Measurements from ENCODE around the gene IRF2BP1.
"Not testable (repeated sequence)": the region's sequence is repeated elsewhere in the genome, so short reads cannot be mapped to it uniquely, and the experiment has no call there.

IRF2BP1 gene

DNA sequence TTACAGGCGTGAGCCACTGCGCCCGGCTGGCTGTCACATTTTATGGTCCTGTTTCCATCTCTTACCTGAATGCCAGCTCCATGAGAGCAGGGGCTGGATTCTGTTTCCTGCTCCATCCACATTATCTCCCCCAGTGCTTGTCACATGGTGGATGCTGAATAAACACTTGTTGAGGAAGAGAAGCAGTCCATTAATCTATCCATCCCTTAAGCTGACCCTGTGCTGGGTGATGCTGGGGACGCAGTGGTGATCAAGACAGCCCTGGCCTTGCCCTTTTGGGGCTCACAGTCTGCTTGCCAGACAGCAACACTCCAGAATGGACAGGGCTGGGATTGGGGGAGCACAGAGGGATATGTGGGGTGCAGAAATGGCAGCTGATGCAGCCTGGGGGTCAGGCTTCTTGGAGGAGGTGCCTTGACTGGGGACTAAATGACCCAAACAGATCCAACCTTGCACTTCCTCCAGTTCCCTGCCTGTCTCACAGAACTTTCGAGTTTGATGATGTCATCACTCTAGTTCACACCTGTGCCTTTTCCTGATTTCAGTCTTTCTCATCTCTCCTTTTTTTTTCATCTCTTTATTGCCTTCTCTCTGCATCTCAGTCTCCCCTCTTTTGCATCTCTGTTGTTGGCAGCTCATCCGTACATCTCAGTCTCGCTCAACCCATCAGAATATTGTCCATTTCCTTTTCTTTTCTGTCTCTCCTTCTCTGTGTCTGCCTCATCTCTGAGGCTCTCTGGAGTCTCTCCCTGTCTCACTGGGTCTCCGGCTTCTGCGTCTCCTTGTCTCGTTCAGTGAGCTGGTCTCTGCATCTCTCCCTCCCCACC lies 4.6 kb downstream of the IRF2BP1 start:
- no peak for DNase-seq

DNA sequence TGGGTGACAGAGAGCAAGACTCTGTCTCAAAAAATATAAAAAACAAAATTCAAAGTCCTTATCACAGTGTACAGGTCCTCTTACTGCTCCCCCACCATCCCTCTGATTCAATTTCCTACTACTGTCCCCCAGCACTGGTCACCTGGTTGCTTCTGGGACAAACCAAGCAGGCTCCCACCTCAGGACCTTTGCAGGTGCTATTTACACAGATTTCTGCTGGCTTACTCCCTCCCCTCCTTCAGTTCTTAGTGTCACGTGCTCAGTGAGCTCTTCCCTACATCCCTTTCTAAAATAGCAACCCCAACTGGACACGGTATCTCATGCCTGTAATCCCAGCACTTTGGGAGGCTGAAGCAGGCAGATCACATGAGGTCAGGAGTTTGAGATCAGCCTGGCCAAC lies 6.0 kb downstream of the IRF2BP1 start:
- DNase-seq = no peak

DNA sequence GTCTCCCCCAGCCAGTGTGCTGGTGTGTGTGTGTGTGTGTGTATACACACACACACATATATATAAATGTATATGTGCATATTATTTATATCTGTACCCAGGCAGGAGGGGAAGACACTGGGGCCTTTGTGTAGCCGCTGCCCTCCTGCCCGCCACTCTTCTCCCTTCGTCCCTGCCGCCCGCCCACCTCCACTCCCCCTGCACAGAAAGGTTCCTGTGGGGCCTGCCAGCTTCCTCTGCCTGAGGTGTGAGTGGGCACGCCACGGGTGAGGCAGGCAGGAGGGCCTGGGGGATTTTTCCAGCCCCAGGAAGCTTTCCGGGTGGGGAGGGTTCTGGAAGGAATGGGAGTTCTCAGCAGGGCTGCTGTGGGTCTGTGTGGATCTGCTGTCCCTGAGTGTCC lies 6.9 kb downstream of the IRF2BP1 start:
- no peak for DNase-seq

DNA sequence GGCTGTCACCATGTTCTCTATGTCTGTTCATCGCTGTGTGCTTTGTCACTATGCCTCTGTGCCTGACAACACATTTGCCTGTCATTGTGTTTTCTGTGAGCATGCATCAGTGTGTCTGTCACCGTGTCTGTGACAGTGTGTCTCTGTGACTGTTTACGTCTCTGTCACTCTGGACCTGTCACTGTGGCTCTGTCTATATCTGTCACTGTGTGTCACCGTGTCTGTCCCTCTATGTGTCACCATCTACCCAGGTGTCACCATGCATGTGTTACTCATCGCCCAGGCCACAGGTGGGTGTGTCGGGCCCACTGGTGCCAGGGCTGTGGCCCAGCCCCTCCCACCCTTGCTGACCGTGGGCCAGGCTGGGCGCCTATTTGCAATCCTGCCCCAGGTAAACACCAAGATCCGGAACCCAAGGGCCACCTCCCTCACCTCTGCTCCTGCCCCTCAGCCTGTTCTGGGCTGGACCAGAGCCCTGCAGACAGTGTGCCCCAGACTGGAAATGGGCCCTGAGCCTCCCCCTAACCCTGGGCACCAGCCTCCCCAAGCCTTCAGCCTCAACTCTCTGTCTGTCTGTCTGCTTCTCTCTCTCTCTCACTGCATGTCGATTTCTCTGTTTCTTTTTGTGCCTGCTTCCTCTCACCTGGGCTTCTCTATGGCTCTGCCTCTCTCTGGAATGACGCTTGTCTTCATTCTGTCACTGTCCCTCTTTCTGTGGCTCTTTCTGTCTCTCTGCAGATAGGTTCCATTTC lies 7.7 kb downstream of the IRF2BP1 start:
- no peak for DNase-seq

DNA sequence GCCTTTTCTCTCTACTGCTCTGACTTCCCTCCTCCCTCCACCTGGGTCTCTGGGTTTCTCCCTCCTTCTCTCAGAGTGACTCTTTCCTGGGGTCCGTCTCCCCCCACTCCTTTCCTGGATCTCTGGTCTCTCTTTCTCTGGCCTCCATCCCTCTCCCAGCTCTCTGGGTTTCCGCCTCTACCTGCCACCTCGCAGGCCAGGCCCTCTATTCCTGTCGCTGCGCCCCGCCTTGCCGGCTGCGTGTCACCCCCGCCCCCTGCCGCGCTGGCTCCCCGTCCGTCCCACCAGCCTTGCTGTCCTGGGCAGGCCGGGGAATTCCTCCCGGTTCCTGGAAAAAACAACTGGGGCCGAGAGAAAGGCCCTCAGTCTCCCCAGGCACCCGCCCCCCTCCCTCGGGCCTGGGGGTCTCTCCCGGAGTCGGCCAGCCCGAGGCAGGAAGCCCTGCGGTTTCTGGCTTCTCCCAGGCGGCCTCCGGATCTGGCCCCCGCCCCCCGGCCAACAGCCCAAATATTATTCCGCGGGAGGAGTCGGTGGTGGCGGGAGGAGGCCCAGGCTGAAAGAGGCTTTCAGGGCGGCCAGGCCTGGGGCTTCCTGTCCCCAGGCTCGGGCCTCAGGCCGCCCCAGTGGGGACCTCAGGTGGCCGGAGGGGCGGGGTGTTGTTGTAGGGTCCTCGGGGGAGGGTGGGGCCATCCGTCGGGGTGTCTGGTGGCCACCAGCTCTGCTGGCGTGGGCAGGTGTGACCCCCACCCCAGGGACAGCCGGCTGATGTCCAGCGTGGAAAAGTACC lies 9.3 kb downstream of the IRF2BP1 start:
- no peak for DNase-seq

DNA sequence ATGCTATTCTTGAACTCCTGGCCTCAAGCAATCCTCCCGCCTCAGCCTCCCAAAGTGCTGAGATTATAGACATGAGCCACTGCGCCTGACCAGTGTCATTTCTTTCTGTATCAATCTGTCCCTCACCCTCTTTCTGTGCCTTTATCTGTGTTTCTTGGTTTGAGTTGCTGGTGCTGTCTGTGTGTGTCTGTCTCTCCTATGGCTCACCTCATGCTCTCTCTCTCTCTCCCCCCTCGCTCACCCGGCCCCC lies 9.9 kb downstream of the IRF2BP1 start:
- no peak for DNase-seq

DNA sequence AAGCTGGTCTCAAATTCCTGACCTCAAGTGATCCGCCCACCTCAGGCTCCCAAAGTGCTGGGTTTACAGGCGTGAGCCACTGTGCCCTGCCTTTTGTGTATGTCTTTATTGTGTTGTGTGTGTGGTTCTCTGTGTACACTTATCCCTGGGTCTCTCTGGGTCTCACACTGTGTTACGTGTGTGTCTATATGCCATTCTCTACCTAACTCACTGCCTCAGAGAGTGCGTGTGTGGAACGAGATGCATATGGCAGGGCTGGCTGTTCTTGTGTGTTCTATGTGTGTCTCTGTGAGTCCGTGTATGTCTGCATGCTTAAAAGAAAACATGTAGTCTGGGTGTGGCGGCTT lies 11.3 kb downstream of the IRF2BP1 start:
- DNase-seq = no peak

DNA sequence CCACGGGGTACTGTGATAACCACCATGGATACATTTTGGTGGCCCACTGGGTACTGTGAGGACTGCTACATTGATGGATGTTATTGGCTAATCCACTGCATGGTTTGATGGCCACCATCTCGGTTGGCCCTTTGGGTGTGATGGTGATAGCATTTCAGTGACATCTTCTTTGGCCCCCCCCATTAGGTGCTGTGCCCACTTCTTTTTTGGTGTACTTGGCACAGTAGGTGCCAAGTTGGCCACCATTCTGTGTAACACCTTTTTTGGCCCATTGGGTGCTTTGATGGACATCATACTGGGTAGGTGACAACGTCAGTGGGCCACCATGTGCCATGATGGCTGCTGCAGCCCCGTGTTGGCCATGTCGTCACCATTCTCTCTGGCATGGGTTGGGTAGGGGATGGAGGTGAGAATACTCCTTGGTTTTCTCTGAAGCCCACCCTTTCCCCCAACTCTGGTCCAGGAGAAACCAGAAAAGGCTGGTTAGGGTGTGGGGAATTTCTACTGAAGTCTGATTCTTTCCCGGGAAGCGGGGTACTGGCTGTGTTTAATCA lies 12.6 kb downstream of the IRF2BP1 start:
- DNase-seq = no peak

DNA sequence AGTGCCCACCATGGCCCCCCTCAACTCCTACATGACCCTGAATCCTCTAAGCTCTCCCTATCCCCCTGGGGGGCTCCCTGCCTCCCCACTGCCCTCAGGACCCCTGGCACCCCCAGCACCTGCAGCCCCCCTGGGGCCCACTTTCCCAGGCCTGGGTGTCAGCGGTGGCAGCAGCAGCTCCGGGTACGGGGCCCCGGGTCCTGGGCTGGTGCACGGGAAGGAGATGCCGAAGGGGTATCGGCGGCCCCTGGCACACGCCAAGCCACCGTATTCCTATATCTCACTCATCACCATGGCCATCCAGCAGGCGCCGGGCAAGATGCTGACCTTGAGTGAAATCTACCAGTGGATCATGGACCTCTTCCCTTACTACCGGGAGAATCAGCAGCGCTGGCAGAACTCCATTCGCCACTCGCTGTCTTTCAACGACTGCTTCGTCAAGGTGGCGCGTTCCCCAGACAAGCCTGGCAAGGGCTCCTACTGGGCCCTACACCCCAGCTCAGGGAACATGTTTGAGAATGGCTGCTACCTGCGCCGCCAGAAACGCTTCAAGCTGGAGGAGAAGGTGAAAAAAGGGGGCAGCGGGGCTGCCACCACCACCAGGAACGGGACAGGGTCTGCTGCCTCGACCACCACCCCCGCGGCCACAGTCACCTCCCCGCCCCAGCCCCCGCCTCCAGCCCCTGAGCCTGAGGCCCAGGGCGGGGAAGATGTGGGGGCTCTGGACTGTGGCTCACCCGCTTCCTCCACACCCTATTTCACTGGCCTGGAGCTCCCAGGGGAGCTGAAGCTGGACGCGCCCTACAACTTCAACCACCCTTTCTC lies 13.6 kb downstream of the IRF2BP1 start:
- no peak for DNase-seq

DNA sequence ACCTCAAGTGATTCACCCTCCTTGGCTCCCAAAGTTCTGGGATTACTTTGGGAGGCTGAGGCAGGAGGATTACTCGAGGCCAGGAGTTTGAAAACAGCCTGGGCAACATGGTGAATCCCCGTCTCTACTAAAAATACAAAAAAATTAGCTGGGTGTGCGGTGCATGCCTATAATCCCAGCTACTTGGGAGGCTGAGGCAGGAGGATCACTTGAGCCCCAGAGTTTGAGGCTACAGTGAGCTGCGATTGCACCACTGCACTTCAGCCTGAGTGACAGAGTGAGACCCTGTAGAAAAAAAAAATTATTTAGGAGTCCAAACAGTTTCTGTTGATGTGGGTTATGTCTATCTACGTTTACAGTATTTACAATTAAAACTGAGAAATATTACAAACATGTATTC lies 15.1 kb downstream of the IRF2BP1 start:
- no peak for DNase-seq

DNA sequence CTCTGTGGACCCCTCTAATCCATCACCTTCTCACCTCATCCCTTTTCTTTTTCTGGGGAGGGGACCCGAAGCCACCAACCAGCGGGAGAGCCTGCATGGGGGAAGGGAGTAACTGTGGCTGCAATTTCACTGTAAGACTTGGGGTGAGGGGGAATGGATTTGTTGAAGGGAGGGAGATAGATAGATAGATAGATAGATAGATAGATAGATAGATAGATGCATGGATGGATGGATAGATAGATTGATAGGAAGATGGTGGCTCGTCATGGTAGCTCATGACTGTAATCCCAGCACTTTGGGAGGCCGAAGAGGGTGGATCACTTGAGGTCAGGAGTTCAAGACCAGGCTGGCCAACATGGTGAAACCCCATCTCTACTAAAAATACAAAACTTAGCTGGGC lies 18.7 kb downstream of the IRF2BP1 start:
- not testable (repeated sequence) for DNase-seq

DNA sequence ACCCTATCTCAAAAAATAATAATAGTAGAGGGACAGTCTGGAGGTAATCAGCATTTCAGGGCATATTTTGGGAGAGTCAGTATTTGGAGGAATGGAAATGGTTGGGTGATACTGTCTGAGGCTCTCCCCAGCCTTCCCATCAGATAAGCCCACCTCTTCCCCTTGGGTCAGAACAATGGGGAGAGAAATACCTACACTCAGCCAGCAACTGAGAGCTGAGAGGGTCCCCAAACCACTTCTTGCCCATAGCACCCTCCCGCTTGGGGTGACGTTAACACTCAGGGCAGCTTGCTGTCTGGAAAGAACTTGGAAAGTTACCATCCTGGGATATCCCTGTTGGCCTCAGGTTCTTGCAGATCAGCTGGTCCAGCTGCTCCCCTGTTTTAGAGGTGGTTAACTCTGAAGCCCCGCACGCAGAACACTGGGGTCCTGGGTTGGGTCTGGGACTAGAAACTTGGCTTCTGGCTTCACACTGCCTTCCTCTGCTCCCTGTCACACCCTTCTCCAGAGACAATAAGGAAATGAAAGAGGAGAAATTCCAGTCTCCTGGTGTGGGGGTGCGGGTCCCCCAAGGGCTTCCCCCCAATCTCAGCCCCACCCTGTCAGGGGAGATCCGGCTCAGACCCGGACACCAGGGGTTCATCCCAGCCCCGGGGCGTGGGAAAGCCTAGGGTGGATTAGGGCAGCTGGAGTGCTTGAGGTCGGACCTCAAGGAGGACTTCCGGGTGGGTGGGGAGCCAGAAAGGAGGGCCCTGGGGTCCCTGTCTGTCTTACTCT lies 19.4 kb downstream of the IRF2BP1 start:
- no peak for DNase-seq

DNA sequence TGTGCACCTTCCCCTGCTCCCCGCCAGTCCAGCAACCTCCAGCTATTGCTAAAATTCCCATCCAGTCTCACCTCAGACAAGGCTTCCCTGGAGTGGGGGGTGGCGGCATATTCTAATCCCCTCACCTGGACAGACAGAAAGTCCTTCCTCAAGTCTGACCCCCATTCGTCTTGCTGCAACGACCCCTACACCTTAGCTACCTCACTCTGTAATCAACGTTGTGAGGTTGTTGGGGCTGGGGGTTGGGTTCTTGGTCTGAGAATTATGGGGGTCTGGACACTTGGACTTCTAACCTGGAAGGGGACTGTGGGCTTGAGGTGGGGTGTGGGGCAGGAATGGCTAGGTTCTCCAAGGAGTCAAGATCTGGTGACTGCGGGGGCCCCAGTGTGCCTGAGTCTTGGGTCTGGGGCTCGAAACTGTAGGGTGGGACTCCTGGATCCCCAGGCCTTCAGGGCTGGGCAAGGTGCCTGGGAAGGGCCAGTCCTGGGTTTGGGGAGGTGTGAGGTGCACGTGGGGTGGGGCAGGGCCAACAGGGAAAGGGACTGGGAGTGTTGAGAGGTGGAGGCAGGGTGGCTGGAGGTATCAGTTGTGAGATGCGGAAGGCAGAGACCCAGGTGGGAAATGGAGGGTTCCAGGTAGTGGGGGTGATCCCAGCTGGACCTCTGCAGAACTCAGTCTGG lies 20.5 kb downstream of the IRF2BP1 start:
- no peak for DNase-seq

DNA sequence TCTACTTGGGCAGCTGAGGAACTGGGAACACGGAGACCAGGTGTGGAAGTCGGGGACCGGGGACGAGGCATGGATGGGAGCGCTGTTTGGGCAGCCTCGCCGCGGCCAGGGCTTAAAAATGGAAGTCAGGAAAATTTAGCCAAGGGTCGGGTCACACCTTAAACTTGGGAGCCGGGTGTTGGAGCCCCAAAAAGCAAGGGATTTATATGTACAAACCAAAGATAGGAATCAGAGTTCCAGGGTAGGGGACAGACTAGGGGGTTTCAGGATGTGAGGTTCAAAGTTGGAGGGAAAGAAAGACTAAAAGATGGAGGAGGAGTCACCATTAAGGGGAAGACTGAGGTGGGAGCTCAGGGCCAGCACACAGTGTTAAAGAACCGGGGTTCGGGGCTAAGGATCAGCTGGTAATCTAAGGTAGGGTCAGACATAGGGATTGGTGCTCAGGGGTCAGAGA lies 21.3 kb downstream of the IRF2BP1 start:
- DNase-seq = no peak

DNA sequence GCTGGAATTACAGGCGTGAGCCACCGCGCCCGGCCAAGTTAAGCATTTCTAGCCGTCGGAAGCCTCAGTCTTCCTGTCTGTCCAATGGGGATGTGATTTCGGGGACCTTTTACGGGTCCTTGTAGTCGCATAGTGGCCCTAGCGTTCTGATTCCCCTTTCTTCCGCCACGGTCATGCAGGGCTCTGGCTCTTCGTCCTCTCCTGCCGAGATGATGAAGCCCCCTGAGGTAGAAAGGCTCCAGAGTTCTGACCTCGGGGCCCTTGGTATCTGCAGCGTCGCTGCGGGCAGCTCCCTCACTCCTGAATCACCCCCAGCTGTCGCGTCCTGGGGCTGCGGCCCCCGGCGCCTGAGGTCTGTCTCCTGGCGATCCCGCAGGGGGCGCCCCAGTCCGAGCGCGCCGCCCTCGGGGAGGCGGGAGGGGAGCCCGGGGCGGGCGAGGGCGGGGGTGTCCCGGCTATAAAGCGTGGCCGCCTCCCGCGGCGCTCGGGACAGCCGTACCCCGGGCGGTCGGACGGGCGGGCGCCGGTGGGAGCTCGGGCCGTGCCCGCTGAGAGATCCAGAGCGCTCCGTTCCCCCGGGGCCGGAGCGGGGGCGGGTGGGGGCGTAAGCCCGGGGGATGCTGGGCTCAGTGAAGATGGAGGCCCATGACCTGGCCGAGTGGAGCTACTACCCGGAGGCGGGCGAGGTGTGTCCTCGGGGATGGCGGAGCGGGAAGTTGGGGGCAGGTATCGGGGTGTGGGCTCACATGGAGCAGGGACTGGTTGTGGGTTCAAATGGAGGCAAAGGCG lies 21.9 kb downstream of the IRF2BP1 start, which contains the start of gene FOXA3:
TSS of gene FOXA3 (plus strand) at position 487 of the 789 bp plus-strand sequence. CDS start at position 618, 131 bp downstream.
- no peak for DNase-seq

DNA sequence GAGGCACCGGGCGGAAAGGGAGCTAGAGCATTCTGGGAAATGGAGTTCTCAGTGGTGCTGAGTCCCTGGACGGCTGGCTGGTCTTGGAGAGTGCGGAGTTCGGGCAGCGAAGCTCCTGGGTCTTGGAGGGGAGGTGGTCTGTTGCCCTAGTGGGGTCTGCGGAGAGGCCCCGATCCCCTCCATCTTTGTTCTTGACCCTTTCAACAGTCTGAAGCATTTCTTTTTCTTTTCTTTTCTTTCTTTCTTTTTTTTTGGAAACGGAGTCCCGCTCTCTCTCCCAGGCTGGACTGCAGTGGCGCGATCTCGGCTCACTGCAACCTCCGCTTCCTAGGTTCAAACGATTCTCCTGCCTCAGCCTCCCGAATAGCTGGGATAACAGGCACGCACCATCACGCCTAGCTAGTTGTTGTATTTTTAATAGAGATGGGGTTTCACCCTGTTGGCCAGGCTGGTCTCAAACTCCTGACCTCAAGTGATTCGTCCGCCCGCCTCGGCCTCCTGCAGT lies 22.6 kb downstream of the IRF2BP1 start:
- DNase-seq = no peak

DNA sequence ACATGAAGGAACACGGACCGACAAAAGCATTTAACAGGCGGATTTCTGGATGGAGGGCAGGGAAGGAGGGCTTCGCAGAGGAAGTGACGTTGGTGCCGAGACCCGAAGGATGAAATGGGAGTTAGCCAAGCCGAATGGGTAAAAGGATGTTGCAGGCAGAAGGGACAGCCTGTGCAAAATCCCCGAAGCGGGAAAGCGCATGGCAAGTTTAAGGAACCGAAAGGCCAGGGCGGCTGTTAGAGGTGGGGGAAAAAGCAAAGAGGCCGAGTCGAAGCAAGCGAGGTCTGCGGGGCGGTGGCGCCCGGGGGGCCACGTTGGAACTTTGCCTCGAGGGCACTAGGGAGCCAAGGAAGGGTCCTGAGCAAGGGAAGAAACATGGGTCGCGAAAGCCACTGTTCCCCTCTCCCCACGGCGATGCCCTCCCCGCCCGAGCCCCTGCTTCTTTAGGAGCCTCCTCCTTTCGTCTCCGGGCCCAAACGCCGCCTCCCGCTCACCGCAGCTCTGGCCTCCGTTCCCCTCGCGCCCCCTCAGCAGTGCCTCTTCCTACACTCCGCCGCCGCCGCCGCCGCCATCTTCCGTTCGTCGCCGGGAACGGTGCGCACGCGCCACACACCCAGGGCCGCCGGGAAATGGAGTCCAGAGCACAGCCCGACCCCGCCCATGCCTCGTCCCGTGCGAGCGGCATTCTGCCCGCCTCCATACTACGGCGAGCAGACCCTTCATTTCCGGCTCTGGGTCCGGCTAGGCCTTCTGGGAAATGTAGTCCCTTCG lies 23.2 kb downstream of the IRF2BP1 start, which contains the start of gene SYMPK:
TSS of gene SYMPK (minus strand) at position 584 of the 771 bp plus-strand sequence. CDS start 8,652 bp downstream, outside the sequence.
- peak; percentile 98 for DNase-seq

DNA sequence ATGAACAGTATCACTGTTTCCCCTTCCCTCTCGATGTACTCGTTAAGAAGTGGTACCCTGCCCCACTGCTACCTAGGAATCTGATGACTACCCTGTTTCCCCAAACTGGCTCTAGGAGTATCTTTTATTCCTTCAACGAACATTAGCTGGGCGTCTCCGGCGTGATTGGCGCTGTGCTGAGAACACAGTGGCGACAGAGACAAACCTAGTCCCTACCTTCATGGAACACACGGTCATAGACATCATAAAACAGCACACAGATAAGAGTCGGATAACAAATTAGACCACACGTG lies 23.7 kb downstream of the IRF2BP1 start:
- no peak for DNase-seq
